ENCODE results near the gene FAM200C. TPM values are rescaled to one million over a fixed set of nuclear protein-coding genes. Genes with fewer than 3 reads are reported as not detected.

The FAM200C gene
- total RNA-seq, 1 donor from 2014 or later = 6.5 TPM

GRCh38 chr5:160380041-160380440 is 19.8 kb downstream of the FAM200C start:
- no peak for DNase-seq (ENCODE audit: low spot score, unreplicated experiment)
- TF ChIP-seq CTCF (IDR thresholded peaks at IDR 0.05; ENCODE audit: unreplicated experiment) = no peak
- no peaks in the 10 kb centered on the region for H3K9me3 Mint-ChIP-seq (ENCODE audit: low read depth)
- H3K27ac Mint-ChIP-seq = no peak overlapping the region
- H3K27me3 Mint-ChIP-seq = peaks cover 6% of the 10 kb centered on the region
- no peaks in the 10 kb centered on the region for H3K36me3 Mint-ChIP-seq (ENCODE audit: insufficient read depth)
- no peak overlapping the region for H3K4me3 Mint-ChIP-seq (ENCODE audit: low read depth)
- H3K4me1 Mint-ChIP-seq (ENCODE audit: low read depth) = no peaks in the 10 kb centered on the region

DNA sequence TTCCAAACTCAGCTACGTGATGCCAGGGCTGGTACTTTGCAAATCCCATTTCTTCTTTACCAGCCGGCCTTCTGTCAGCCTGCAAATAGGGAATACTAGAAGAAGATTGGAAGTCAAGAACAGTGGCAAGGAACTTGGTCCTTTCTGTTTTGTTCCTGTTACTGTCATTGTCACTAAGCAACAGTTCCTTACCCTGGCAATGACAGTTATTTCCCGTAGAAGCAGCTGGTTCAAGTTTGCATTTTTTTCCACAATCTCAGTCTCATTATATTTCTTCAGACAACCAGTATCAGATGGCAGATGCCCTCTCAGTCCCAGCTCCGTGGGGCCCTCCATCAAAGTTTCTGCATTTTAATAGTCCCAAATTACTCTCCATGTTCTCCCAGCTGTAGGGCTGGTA is 20.3 kb downstream of the FAM200C start:
- Mint-ChIP-seq H3K4me1 (ENCODE audit: low read depth) (no peaks in the 10 kb centered on the region), H3K27ac (no peak overlapping the region), H3K4me3 (ENCODE audit: low read depth) (no peak overlapping the region), H3K9me3 (ENCODE audit: low read depth) (no peaks in the 10 kb centered on the region), H3K36me3 (ENCODE audit: insufficient read depth) (no peaks in the 10 kb centered on the region), H3K27me3 (peaks cover 10% of the 10 kb centered on the region)
- TF ChIP-seq CTCF (IDR thresholded peaks at IDR 0.05; ENCODE audit: unreplicated experiment) = no peak
- no peak for DNase-seq (ENCODE audit: low spot score, unreplicated experiment)

DNA sequence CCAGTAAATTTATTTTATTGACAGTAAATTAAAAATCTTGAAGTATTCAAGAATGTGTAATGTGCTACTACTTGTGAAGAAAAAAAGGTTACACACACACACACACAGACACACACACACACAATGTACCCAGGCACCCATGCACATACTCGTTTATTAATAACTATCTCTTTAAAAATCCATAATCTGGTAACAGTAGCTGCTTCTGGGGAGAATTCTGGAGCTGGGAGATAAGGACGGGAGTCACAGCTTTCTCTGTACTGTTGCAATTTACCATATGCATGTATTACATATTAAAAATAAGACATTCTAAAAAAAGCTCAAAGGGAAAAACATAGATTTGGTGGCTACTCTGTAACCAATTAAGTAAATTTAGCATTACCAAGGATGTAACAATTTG is 21.5 kb downstream of the FAM200C start:
- Mint-ChIP-seq H3K36me3 (ENCODE audit: insufficient read depth) (no peaks in the 10 kb centered on the region), H3K9me3 (ENCODE audit: low read depth) (no peaks in the 10 kb centered on the region), H3K4me1 (ENCODE audit: low read depth) (no peaks in the 10 kb centered on the region), H3K27me3 (peaks cover 17% of the 10 kb centered on the region), H3K4me3 (ENCODE audit: low read depth) (no peak overlapping the region), H3K27ac (no peak overlapping the region)
- no peak for TF ChIP-seq CTCF (IDR thresholded peaks at IDR 0.05; ENCODE audit: unreplicated experiment)
- no peak for DNase-seq (ENCODE audit: low spot score, unreplicated experiment)

GRCh38 chr5:160377651-160378050 is 22.2 kb downstream of the FAM200C start:
- no peaks in the 10 kb centered on the region for H3K9me3 Mint-ChIP-seq (ENCODE audit: low read depth)
- no peak overlapping the region for H3K4me3 Mint-ChIP-seq (ENCODE audit: low read depth)
- H3K27me3 Mint-ChIP-seq = peaks cover 24% of the 10 kb centered on the region
- no peaks in the 10 kb centered on the region for H3K4me1 Mint-ChIP-seq (ENCODE audit: low read depth)
- no peaks in the 10 kb centered on the region for H3K36me3 Mint-ChIP-seq (ENCODE audit: insufficient read depth)
- no peak for TF ChIP-seq CTCF (IDR thresholded peaks at IDR 0.05; ENCODE audit: unreplicated experiment)
- H3K27ac Mint-ChIP-seq = no peak overlapping the region
- DNase-seq (ENCODE audit: low spot score, unreplicated experiment) = no peak

DNA sequence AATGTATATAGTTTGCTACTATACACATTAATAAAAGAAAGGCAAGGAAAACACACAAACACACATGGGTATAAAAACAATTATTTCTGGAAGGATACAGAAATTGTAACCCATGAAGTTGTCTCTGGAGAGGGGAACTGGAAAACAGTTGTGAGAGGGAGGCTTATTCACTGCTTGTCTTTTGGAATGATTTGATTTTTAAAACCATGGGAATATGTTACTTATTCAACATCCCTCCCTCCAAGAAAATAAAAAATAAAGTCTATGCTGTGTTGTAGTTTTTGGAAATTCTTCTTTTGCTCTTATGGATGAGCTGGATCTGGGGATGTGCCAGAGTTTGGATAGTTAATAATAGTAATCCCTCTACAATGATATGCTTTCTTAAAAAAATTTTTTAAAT is 23.4 kb downstream of the FAM200C start:
- TF ChIP-seq CTCF (IDR thresholded peaks at IDR 0.05; ENCODE audit: unreplicated experiment) = no peak
- no peak overlapping the region for H3K27ac Mint-ChIP-seq
- H3K27me3 Mint-ChIP-seq = peaks cover 36% of the 10 kb centered on the region
- H3K4me3 Mint-ChIP-seq (ENCODE audit: low read depth) = no peak overlapping the region
- DNase-seq (ENCODE audit: low spot score, unreplicated experiment) = no peak
- no peaks in the 10 kb centered on the region for H3K9me3 Mint-ChIP-seq (ENCODE audit: low read depth)
- H3K36me3 Mint-ChIP-seq (ENCODE audit: insufficient read depth) = no peaks in the 10 kb centered on the region
- H3K4me1 Mint-ChIP-seq (ENCODE audit: low read depth) = no peaks in the 10 kb centered on the region
